Neural cell (in vitro differentiated cells): ENCODE results near the gene CST4. TPM values are rescaled to one million over a fixed set of nuclear protein-coding genes. Genes with fewer than 3 reads are reported as not detected.

ENCODE experiments used
- H2AFZ ChIP-seq: fragments of 200-600, 300-800 bp; sonication (generic), shearing (Covaris generic); 2 replicates; pipeline ENCODE4 v1.6.0; 2014; ENCODE audit warnings: low read depth, mild to moderate bottlenecking, antibody characterized with exemption, low read length, moderate library complexity
- H3F3A ChIP-seq: fragments of 200-600 bp; shearing (Covaris generic); 2 replicates; pipeline ENCODE4 v1.6.1; 2016; ENCODE audit warnings: mild to moderate bottlenecking, moderate library complexity, mixed read lengths, antibody characterized with exemption, low read length; ENCODE audit not compliant: insufficient read depth, poor library complexity, severe bottlenecking
- H3K27ac ChIP-seq: fragments of 200-600, 300-800 bp; sonication (generic), shearing (Covaris generic); 2 replicates; pipeline ENCODE4 v1.5.1; 2014; ENCODE audit warnings: mild to moderate bottlenecking, low read length, moderate library complexity
- H3K27me3 ChIP-seq: fragments of 300-800, 200-600 bp; sonication (generic), shearing (Covaris generic); 2 replicates; pipeline ENCODE4 v1.6.0; 2014; ENCODE audit warnings: mild to moderate bottlenecking, low read depth, low read length, moderate library complexity; ENCODE audit not compliant: insufficient read depth
- H3K36me3 ChIP-seq: fragments of 300-800, 200-600 bp; sonication (generic), shearing (Covaris generic); 2 replicates; pipeline ENCODE4 v1.5.1; 2014; ENCODE audit warnings: mild to moderate bottlenecking, antibody characterized with exemption, low read length, moderate library complexity; ENCODE audit not compliant: insufficient read depth
- H3K4me2 ChIP-seq: fragments of 300-800, 200-600 bp; sonication (generic), shearing (Covaris generic); 2 replicates; pipeline ENCODE4 v1.6.0; 2014; ENCODE audit warnings: mild to moderate bottlenecking, low read length
- H3K4me3 ChIP-seq: fragments of 300-800, 200-600 bp; sonication (generic), shearing (Covaris generic); 2 replicates; pipeline ENCODE4 v1.5.1; 2014; ENCODE audit warnings: mild to moderate bottlenecking, low read length, moderate library complexity
- H3K79me2 ChIP-seq: fragments of 200-600 bp; shearing (Covaris generic); replicated peaks from 2 replicates; pipeline ENCODE4 v1.6.0; 2014; ENCODE audit warnings: mild to moderate bottlenecking, low read length, moderate library complexity; ENCODE audit not compliant: insufficient read depth
- H3K9ac ChIP-seq: fragments of 300-800, 200-600 bp; sonication (generic), shearing (Covaris generic); 2 replicates; pipeline ENCODE4 v1.6.1; 2016; ENCODE audit warnings: mild to moderate bottlenecking, low read length, mixed read lengths
- H3K9me2 ChIP-seq: fragments of 200-600 bp; shearing (Covaris generic); 2 replicates; pipeline ENCODE4 v1.6.1; 2016; ENCODE audit warnings: mild to moderate bottlenecking, low read length, mixed read lengths; ENCODE audit not compliant: insufficient read depth
- H3K9me3 ChIP-seq: fragments of 200-600, 300-800 bp; sonication (generic), shearing (Covaris generic); 2 replicates; pipeline ENCODE4 v1.6.1; 2016; ENCODE audit warnings: mild to moderate bottlenecking, mixed run types, low read length, moderate library complexity, mixed read lengths
- H4K20me1 ChIP-seq: fragments of 200-600 bp; shearing (Covaris generic); 2 replicates; pipeline ENCODE4 v1.6.1; 2016; ENCODE audit warnings: mild to moderate bottlenecking, mixed run types; ENCODE audit not compliant: insufficient read depth
- CTCF ChIP-seq: fragments of 450-650 bp; IDR thresholded peaks from 2 replicates; pipeline ENCODE4 v1.5.1; 2014; ENCODE audit warnings: antibody characterized with exemption, mild to moderate bottlenecking, moderate library complexity; ENCODE audit not compliant: poor library complexity, severe bottlenecking
- EP300 ChIP-seq: fragments of 450-650 bp; conservative IDR thresholded peaks from 2 replicates; pipeline ENCODE4 v1.6.1; 2014; ENCODE audit warnings: antibody characterized with exemption, mild to moderate bottlenecking, moderate library complexity; ENCODE audit not compliant: poor library complexity, severe bottlenecking
- EZH2 ChIP-seq: fragments of 200-600, 300-800 bp; shearing (Covaris generic), sonication (generic); IDR thresholded peaks from 2 replicates; pipeline ENCODE4 v1.6.1; 2014; ENCODE audit warnings: antibody characterized with exemption, low read length, borderline replicate concordance, mild to moderate bottlenecking; ENCODE audit not compliant: insufficient read depth, poor library complexity, severe bottlenecking
- MXI1 ChIP-seq: fragments of 450-650 bp; conservative IDR thresholded peaks from 2 replicates; pipeline ENCODE4 v1.6.1; 2014; ENCODE audit warnings: antibody characterized with exemption, mild to moderate bottlenecking; ENCODE audit not compliant: poor library complexity, severe bottlenecking
- POLR2AphosphoS5 ChIP-seq: IDR thresholded peaks from 2 replicates; pipeline ENCODE4 v1.6.1; 2012
- RAD21 ChIP-seq: fragments of 450-650 bp; conservative IDR thresholded peaks from 2 replicates; pipeline ENCODE4 v1.6.1; 2014; ENCODE audit warnings: antibody characterized with exemption, mild to moderate bottlenecking, moderate library complexity
- SMC3 ChIP-seq: fragments of 450-650 bp; conservative IDR thresholded peaks from 2 replicates; pipeline ENCODE4 v1.6.1; 2014; ENCODE audit warnings: antibody characterized with exemption, mild to moderate bottlenecking, moderate library complexity; ENCODE audit not compliant: poor library complexity
- TAF1 ChIP-seq: IDR thresholded peaks from 2 replicates; pipeline ENCODE4 v1.6.1; 2012; ENCODE audit warnings: low read depth
- polyA plus RNA-seq: library from polyadenylated mRNA; depleted of rRNA; stranded (reverse); fragments of >200 nt; gene quantifications from 2 replicates; pipeline ENCODE4 v1.2.3, GENCODE V29; 2014
- TF ChIP-seq, protein P1 (sequence below): IDR thresholded peaks from 2 replicates; pipeline ENCODE4 v1.6.1; 2012; ENCODE audit warnings: borderline replicate concordance

Gene CST4
- polyA plus RNA-seq, 1 donor from 2014 or later, result not detected

- Histone ChIP-seq H3K9me3 (no peaks in the 10 kb centered on the region), H3F3A (no peaks in the 10 kb centered on the region), H3K9ac (no peak overlapping the region), H3K27ac (no peak overlapping the region), H3K4me2 (no peak overlapping the region), H3K9me2 (no peaks in the 10 kb centered on the region), H3K79me2 (no peaks in the 10 kb centered on the region), H3K27me3 (no peaks in the 10 kb centered on the region), H3K4me3 (no peak overlapping the region), H3K36me3 (no peaks in the 10 kb centered on the region), H4K20me1 (no peaks in the 10 kb centered on the region), H2AFZ (no peak overlapping the region)
- TF ChIP-seq POLR2AphosphoS5, result no peak
- TF ChIP-seq RAD21, result no peak
- TF ChIP-seq EZH2, result no peak
- TF ChIP-seq, protein P1, sequence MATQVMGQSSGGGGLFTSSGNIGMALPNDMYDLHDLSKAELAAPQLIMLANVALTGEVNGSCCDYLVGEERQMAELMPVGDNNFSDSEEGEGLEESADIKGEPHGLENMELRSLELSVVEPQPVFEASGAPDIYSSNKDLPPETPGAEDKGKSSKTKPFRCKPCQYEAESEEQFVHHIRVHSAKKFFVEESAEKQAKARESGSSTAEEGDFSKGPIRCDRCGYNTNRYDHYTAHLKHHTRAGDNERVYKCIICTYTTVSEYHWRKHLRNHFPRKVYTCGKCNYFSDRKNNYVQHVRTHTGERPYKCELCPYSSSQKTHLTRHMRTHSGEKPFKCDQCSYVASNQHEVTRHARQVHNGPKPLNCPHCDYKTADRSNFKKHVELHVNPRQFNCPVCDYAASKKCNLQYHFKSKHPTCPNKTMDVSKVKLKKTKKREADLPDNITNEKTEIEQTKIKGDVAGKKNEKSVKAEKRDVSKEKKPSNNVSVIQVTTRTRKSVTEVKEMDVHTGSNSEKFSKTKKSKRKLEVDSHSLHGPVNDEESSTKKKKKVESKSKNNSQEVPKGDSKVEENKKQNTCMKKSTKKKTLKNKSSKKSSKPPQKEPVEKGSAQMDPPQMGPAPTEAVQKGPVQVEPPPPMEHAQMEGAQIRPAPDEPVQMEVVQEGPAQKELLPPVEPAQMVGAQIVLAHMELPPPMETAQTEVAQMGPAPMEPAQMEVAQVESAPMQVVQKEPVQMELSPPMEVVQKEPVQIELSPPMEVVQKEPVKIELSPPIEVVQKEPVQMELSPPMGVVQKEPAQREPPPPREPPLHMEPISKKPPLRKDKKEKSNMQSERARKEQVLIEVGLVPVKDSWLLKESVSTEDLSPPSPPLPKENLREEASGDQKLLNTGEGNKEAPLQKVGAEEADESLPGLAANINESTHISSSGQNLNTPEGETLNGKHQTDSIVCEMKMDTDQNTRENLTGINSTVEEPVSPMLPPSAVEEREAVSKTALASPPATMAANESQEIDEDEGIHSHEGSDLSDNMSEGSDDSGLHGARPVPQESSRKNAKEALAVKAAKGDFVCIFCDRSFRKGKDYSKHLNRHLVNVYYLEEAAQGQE, result no peak
- TF ChIP-seq CTCF, result no peak
- no peak for TF ChIP-seq MXI1
- TF ChIP-seq SMC3, result no peak
- TF ChIP-seq EP300, result no peak
- no peak for TF ChIP-seq TAF1
Measured at GRCh38 chr20:23643659-23644058, 45.2 kb downstream of the CST4 start.

DNA sequence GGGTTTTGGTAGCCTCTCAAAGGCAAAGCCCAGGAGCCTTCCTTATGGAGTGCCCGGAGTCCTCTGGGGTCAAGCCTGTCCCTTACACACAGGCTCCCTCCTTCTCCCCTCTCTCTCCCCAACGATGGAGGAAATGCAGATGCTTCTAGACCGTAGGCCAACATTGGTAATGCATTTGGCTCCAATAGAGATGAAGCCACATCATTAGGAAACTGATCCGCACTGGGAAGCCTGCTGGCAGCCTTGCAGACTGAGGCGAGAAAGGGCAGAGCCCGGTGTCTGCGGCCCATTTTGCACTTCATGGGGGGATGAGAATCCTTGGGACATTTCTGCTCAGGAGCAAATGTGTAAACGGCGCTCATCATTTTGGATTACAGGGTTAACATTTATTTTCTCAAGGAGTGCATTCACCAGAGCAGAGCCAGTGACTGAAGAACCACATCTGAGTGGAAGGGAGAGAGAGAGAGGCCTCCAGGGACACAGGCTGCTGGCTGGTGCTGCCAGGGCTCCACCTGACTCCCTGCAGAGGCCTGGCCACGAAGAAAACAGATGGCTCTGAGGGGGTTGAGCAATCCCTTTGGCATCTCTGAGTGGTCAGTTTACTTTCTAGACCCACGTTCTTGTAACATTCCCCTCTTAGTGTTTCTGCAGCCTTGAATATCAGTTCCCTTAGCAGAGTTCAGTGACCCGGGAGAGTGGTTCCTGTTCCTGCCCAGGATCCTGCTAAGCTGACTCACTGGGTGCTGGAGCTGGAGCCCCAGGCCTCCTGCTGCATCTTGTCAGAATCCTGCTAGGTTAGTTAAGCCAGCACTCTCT lies 46.7 kb downstream of the CST4 start:
- TF ChIP-seq RAD21 (no peak), MXI1 (no peak), EZH2 (no peak), TAF1 (no peak), SMC3 (no peak), CTCF (no peak), EP300 (no peak), POLR2AphosphoS5 (no peak)
- TF ChIP-seq, protein P1, result no peak
- no peaks in the 10 kb centered on the region for H3F3A ChIP-seq
- H3K9me2 ChIP-seq, result no peaks in the 10 kb centered on the region
- H3K27me3 ChIP-seq, result peaks cover 2% of the 10 kb centered on the region
- no peak overlapping the region for H3K27ac ChIP-seq
- H2AFZ ChIP-seq, result no peak overlapping the region
- no peak overlapping the region for H3K9ac ChIP-seq
- H3K4me2 ChIP-seq, result no peak overlapping the region
- H3K9me3 ChIP-seq, result no peaks in the 10 kb centered on the region
- no peak overlapping the region for H3K4me3 ChIP-seq
- no peaks in the 10 kb centered on the region for H3K79me2 ChIP-seq
- no peaks in the 10 kb centered on the region for H4K20me1 ChIP-seq
- no peaks in the 10 kb centered on the region for H3K36me3 ChIP-seq
